Measurements from ENCODE around the gene NUP188.
"Not testable (repeated sequence)": the region's sequence is repeated elsewhere in the genome, so short reads cannot be mapped to it uniquely, and the experiment has no call there.

NUP188 gene

GRCh38 chr9:128916745-128917144 is 30.8 kb upstream of the NUP188 start:
- DNase-seq (ENCODE audit: low read depth), result no peak

DNA sequence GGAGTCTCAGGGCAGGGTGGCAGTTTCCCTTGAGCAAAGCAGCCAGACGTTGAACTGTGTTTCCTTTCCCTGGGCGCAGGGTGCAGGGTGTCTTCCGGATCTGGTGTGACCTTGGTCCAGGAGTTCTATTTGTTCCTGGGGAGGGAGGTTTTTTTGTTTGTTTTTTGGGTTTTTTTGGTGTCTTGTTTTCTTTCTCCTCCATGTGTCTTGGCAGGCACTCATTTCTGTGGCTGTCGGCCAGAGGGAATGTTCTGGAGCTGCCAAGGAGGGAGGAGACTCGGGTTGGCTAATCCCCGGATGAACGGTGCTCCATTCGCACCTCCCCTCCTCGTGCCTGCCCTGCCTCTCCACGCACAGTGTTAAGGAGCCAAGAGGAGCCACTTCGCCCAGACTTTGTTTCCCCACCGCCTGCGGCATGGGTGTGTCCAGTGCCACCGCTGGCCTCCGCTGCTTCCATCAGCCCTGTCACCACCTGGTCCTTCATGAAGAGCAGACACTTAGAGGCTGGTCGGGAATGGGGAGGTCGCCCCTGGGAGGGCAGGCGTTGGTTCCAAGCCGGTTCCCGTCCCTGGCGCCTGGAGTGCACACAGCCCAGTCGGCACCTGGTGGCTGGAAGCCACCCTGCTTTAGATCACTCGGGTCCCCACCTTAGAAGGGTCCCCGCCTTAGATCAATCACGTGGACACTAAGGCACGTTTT is 30.2 kb upstream of the NUP188 start:
- no peak for DNase-seq (ENCODE audit: low read depth)

DNA sequence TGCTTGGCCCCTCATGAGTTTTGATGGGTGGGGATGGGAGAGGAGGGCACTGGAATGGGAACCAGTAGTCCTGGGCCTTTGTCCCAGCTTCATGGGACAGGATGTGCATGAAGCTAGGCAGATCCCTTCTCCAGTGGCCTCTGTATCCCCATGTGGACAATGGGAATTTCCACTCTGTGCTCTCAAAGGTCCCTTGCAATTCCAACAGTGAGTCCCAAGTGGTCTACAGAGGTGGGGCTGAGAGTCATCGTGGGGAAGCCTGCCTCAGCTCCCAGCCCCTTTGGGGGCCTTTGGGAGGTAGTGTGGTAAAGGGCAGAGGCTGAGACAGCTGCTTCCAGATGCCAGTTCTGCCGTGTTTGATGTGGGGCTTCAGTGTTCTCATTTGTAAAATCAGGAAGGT is 28.6 kb upstream of the NUP188 start:
- DNase-seq (ENCODE audit: low read depth), result no peak

DNA sequence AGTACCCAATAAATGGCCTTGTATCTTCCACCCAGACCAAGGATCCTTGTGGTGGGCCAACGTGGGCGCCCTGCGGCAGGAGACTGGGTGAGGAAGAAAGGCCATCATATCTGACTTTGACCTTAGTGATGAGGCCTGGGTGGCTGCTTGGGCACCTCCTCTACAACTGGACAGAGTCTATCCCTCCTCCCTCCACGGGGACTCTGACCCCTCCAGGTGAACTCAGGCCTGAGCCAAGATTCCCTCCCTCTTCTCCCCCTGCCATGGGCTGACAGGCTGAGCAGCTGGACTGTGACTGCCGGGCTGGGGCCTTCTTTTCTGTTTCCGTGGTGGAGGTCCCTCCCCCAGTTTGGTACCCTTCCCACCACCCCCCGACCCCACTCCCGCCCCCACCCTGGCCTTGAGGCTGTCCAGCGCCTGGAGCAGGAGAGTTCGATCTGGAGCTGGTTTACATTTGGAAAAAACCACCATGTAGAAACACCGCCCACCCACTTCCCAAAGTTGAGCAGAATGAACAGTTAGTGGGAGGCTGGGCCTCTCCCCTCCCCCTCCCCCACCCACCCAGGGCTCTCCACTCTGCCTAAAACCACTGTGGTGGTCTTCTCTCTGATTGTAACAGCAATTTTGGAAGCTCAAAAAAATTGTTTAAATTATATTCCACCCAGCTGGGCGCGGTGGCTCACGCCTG is 28.0 kb upstream of the NUP188 start:
- no peak for DNase-seq (ENCODE audit: low read depth)

DNA sequence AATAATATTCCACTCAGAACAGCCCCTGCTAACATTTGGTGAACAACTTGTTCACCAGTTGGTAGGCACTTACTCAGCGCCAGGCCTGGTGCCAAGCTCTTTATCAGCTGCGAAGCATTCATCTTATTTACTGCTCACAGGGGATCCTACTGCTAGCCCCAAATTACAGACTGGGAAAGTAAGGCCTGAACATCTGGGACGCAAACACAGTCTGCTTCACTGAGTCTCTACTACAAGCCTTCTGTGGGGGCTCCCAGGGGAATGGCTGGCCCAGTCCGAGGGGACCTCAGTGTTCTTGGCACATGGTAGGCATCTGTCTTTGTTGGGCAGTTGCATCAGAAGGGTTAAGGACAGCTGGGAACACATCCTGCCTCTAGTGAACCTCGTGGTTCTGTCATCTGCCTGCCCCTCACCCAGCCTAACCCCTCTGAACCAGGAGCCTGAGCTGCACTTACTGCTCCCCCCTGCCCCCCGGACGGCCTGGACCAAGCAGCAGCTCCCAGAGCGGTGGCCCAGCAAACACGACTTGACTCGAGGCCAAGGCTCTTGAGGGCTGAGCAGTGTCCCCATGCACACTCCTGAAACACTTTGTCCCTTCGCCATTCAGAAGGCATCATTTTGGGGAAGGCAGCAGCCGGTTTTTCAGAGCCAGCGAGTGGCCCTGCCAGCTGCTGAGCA is 27.0 kb upstream of the NUP188 start, which contains the start of gene PHYHD1:
TSS of gene PHYHD1 (plus strand) at position 602 of the 678 bp plus-strand sequence. CDS start 1,342 bp downstream, outside the sequence.
- no peak for DNase-seq (ENCODE audit: low read depth)

DNA sequence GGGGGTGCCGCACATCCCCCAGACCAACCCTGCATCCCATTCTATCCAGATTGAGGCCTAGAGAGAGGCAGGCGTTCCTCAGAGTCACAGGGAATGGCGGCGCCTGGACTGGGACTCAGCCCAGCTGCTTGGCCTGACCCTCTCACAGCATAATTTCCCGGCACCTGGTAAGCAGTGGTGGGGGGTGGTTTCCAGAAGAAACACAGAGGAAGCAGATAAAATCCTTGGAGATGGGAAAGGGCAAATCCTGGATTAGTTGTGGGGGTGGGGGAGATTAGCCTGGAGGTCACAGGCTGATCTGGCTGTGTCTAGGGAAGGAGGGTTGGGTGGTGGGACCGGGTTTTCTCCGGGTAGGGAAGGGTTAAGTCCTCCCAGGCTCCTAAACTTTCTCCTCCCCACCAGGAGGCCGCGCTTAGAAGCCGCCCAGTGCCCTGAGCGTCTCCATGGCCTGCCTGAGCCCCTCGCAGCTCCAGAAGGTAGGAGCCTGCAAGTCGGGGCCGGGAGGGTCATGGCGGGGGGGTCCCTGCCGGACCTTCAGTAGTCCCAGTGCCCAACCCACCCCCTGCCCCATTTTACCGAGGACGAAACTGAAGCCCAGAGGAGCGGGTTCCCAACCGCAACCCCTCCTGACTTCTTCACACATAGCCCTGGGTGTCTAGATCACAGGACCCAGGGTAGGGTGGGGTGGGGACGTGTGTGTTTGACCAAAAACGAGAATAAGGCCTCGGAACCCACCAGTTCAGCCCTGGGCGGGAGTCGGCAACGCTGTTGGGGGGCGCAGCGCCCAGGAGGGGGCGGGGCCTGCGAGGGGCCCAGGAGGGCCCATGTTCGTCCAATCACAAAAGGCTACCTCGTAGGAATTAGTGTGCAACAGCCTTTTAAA is 25.4 kb upstream of the NUP188 start:
- DNase-seq (ENCODE audit: low read depth), result no peak

DNA sequence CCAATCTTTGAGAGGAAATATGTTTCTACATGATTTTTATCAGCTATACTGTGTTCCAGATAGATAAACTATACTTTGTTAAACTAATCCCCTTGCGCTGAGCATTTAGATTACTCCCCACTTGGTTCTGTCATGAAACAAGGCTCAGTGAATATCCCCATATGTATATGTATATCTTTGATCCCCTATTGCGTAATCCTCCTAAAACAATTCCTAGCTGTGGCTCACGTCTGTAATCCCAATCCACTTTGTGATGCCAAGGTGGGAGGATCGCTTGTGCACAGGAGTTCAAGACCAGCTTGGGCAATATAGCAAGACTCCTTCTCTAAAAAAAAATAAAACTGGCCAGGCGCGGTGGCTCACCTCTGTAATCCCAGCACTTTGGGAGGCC is 24.0 kb upstream of the NUP188 start:
- DNase-seq (ENCODE audit: low read depth), result no peak

DNA sequence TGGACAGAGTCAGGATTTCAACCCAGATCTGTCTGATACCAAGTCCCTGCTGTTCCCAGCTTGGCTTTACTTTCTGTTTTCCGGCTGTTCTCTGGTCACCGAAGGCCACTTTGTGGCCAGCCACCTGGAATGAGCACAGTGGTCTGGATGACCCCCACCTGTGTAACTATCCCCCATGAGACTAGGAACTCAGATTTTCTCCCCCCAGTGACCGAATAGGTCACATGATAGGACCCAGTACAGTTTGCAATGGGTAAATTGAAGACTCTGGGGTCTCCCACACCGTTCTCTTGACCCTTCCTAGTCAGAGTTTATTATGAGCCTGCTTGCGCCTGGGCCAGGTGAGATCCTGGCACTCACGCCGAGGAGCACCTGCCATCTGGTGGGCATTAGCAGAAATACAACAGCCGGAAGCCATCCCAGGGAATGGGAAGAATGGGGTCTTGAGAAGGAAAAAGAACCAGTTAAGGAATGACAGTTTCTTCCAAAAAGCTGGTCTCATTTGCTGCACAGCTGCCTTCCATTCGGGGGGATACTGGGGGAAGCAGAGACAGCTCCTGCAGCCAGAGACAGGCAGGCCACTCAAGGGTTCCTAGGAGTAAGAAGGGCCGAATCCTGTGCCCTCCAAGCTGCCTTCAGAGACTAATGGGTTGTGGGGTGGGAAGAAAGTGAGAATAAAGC is 19.6 kb upstream of the NUP188 start:
- no peak for DNase-seq (ENCODE audit: low read depth)

DNA sequence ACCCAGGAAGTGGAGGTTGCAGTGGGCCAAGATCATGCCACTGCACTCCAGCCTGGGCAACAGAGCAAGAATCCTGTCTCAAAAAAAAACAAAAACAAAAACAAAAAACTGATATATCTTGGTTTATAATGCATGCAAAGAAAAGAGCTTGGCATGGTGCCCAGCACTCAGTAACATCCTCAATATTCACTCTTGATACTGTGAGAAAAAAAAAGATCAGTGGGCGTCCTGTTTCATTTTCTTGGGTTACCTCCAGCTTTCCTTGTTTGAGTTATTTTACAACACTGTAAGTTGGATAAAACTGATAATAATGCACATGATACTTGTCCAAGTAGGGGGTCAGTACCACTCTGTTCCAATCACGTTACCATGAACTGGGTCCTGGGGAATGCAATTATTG is 18.9 kb upstream of the NUP188 start:
- DNase-seq (ENCODE audit: low read depth), result no peak

- no peak for DNase-seq (ENCODE audit: low read depth)
Measured at GRCh38 chr9:128929560-128929959, 17.9 kb upstream of the NUP188 start.

DNA sequence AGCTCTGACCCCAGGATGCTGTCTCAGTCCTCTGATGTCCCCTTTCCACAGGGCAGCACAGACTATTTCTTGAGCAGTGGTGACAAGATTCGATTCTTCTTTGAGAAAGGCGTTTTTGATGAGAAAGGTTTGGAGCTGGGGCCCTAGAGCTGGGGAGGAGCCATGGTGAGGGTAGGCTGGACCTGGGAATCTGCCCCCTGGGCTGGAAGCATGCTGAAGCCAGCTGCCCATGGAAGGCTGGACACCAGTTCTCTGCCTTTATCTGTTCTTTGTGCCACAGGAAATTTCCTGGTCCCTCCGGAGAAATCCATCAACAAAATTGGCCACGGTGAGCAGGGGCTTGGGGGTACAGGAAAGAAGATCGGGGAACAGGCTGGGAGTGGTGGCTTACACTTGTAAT is 13.8 kb upstream of the NUP188 start:
- no peak for DNase-seq (ENCODE audit: low read depth)

GRCh38 chr9:128936171-128936865 is 11.2 kb upstream of the NUP188 start:
- DNase-seq (ENCODE audit: low read depth), result no peak

- DNase-seq (ENCODE audit: low read depth), result no peak
Measured at GRCh38 chr9:128937310-128938165, 10.0 kb upstream of the NUP188 start.

DNA sequence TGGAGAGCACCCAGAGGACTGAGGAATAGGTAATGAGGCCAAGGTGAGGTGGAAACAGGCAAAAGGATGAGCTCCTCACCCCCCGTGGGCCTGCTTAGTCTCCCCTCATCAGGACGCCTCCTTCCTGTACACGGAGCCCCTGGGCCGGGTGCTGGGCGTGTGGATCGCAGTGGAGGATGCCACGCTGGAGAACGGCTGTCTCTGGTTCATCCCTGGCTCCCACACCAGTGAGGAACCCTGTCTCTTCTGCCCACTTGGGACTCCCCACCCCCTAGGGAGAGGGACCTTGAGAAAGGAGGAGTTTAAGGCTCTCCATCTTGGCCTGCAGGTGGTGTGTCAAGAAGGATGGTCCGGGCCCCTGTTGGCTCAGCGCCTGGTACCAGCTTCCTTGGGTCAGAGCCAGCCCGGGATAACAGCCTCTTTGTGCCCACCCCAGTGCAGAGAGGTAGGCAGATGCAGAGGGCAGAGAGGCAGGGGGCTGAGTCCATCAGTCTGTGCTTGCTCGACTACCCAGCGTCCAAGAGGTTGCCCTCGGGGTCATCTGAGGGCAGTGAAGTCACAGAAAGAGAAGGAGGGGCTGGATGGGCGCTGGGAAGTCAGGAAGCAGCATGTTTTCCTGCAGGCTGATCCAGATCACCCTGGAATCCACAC is 7.1 kb upstream of the NUP188 start:
- no peak for DNase-seq (ENCODE audit: low read depth)

GRCh38 chr9:128940946-128941755 is 6.3 kb upstream of the NUP188 start:
- no peak for DNase-seq (ENCODE audit: low read depth)

DNA sequence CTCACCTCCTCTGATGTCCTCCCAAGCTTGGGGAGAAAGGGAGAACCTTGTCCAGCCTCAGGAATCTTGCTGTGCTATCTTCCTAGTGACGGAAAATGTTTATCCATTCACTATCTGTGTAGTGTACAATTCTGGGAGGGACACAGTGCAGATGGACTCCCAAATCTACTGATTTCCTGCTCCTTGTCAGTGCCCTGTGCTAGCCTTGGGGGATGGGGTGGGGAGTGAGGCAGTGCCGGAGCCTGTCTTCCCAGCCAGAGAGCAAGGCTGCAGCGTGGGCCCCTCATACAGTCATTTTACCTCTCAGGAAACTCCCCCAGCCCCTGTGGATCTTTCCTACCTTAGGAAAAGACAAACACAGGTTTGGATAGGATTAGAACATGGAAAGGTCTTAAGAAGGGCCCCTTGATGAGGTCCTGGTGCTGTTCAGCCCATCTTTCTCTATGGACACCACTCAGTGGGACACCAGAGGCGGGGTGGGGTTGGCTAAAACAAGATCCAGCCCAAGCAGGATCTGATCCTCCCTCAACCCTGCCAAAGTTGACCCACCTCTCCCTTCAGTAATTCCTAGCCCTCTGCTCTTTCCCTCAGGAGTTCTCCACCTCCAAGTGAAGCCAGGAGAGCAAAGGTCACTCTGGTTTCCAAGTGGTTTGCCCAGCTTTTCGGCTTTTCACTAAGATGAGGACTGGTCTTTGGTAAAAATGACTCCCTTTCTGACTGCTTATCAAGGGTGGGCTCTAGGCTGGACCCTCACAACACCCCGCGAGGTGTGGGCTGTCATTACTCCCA is 3.5 kb upstream of the NUP188 start:
- no peak for DNase-seq (ENCODE audit: low read depth)

- DNase-seq (ENCODE audit: low read depth), result not testable (repeated sequence)
Measured at GRCh38 chr9:128944966-128945365, 2.5 kb upstream of the NUP188 start.

Measured in stimulated activated CD8-positive, alpha-beta memory T cell treated with anti-CD3 and anti-CD28 coated beads, Interleukin-12 subunit alpha, Interleukin-12 subunit beta, amount 100 ng/mL, for 4 hours (primary cell).